ENCODE measurements around the gene POLR3E.
"Not testable (repeated sequence)": the region's sequence is repeated elsewhere in the genome, so short reads cannot be mapped to it uniquely, and the experiment has no call there.

Gene POLR3E

GRCh38 chr16:22291860-22292318, 5.3 kb upstream of the POLR3E start:
- DNase-seq: no peak

- no peak for DNase-seq
Measured at GRCh38 chr16:22292320-22292719, 4.9 kb upstream of the POLR3E start.

DNA sequence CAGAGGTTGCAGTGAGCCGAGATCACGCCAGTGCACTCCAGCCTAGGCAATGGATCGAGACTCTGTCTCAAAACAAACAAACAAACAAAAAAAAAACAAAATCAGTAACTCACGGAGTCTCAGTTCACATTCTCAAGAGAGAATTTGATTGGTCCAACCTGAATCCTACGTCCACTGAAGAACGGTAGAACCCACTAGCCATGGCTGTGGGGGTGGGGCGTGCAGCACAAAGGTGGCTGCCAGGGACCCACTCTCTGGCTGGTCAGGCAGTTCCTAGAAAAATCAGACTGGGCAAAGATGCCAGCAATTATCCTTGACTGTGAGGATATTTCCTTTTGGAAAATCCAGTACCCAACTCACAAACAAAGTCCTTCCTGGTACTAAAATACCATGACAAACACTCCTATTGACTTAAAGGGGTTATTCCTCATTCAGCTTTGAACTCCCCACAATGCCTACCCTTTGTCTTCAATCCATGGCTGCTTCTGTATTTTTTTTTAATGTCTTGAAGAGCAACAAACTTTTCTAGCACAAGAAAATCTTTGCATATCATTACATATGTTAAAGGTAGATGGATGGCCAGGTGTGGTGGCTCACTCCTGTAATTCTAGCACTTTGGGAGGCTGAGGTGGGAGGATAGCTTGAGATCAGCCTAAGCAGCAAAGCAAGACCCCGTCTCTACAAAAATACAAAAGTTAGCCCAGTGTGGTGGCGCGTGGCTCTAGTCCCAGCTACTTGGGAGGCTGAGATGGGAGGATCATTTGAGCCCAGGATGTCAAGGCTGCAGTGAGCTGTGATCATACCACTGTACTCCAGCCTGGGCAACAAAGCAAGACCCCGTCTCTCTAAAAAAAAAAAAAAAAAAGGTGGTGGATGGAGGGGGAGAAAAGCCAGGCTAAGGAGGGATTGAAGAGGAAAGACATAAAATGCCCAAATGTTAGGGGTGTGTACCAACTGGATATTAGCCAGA, 3.8 kb upstream of the POLR3E start:
- no peak for DNase-seq

DNA sequence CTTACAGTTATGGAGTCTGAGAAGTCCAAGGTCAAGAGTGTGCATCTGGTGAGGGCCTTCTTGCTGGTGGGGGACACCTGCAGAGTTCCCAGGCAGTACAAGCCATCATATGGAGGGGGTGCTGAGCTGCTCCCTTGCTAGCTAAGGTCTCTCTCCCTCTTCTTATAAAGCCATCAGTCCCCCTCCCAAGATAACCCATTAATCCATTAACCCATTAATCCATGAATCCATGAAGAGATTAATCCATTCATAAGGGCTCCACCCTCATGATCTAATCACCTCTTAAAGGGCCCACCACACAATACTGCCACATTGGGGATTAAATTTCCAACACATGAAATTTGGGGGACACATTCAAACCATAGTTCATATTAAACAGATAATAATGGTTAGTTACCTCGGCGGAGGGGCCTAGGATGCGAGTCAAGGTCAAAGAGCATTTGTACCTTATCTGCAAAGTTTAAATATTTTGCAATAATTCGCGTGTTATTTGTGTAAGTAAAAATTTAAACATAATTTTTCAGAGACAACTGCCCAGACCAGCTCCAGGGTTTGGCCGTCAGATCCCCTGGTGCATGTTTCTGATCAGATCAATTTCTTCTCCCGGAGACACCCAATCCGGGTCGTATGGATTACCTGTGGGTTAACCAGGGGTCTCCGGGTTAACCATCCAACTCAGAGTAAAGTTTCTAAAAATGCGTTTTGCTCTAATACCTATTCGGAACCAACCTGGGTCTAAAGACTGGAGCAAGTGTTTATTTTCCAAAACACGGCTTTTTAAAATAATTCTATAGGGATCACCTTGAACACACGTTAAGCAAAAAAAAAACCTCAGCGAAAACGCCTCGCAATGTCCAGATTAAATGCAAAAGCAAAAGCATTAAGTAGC, 740 bp upstream of the POLR3E start:
- peak in 1 of 51 donors; percentile 29 for DNase-seq

DNA sequence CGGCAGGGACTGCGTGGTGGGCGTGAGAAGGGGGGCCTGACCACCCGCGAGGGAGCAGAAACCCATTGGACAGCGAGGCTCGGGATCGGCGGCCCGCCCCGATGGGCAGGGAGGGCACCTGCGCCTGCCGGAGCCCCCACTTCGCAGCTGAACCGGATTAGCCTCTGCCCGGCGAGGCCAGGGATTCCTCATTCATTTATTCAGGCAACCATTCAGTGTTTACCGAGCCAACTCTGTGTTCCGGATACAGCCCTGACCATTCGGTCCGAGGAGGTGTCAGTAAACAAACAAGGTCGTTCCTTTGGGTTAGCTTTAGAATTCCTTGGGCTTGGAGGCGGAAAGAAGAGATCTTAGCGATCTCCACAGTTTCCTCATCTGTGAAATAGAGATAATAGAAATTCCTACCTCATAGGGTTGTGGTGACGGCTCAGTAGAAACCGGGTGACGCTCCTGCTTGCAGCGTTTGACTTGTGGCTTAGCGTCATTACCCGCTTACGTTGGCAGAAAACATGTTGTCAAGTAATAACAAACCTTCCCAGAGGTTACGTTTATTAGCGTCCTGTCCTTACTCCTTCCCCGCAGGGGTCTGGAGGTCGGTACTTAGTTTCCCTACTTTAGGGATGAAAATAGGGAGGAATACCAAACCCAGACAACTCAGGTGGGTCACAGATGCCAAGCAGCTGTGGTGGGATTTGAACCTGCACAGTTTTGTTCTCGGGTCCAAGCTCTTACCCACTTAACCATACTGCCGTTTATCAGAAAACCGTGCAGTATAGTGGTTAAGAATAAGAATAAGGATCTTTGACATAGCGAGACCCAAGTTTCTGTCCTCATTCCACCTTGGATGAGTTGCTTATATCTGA, 893 bp downstream of the POLR3E start:
- DNase-seq: peak in 43 of 51 donors; percentile 7 to 81 (median 41)

DNA sequence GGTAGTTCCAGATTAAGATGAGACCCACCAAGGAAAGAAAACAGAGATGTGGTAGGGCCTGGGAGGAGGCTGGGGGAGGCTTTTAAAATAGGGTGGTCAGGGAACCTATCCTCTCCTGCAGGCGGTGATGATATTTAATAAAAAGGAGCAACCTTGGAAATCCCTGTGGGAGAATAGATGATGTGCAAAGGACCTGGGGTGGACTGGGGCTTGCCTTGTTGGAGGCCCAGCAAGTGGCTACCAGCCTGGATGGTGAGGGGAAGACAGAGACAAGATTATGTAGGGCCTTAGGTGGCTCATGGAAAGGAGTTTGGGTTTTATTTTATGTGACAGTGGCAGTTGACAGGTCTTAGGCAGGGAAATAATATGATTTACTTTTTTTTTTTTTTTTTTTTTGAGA, 1.8 kb downstream of the POLR3E start:
- no peak for DNase-seq

DNA sequence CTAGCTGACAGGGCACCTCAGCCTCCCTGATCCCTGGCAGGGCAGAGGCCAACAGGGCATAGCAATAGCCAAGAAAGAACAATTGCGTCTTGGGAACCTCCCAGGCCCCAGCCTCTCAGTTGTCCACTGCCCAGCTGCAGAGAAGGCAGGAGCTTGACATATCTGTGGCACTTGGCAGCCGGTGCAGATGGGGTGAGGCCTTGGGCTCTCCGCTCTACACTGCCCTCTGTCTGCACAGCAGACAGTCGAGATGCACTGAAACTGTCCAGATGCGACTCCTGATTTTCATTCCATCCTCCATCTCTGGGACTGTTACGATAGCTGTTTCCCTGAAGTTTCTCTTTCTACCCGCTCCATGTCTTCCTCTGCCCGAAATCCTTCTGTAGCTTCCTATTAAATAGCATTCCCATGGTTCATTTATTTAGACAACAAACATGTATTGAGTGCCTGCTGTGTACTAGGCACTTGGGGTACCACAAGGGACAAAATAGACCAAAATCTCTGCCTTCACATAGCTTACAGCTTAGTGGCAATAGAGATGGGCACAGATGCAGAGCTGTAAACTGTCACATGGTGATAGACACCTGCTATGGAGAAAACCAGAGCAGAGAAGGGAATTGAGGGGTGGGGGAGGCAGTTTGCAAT, 3.3 kb downstream of the POLR3E start:
- peak in 45 of 51 donors; percentile 1 to 85 (median 52) for DNase-seq

DNA sequence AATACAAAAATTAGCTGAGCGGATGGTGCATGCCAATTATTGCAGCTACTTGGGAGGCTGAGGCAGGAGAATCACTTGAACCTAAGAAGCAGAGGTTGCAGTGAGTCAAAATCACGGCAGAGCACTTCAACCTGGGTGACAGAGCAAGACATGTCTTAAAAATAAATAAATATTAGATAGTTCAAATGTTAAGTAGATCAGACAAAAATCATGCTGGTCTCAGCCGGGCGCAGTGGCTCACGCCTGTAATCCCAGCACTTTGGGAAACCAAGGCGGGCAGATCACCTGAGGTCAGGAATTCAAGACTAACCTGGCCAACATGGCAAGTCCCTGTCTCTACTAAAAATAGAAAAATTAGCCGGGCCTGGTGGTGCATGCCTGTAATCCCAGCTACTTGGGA, 4.2 kb downstream of the POLR3E start:
- not testable (repeated sequence) for DNase-seq

- no peak for DNase-seq
Measured at GRCh38 chr16:22302776-22303363, 5.7 kb downstream of the POLR3E start.

DNA sequence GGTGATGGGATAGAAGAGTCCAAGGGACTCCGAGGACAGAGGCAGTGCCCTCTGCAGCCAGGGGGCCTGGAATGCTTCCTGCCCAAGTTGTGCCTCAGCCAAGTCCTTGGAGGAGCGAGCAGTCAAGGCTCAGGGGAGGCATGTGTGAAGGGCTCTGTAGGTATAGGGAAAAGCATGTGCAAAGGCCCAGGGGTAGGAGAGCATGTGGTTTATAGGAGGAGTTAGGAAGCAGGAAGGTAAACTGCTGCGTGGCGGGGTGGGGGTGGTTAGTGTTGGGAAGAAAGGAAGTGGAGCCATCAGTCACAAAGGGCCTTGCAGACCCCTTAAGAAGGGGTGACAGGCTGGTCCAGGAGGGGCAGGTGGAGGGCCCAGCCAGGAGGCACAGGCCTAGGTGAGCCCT, 7.2 kb downstream of the POLR3E start:
- DNase-seq: no peak

DNA sequence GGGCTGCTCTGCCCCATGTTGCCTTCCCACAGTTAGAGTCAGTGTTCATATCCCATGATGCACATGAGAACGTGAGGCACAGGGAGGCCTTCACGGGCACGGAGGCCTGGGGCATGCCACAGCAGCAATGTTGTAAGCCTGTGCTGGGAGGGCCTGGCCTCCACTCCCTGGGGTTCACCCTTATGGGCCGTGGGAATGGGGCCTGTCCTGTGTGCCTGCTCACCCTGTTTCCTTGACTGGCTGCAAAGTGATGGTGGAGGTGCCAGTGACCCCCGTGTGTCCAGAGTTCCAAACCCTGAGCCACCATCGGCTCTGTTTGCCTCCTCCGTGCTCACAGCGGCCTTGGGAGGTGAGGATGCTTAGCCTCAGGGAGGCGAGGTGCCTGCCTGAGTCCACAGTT, 9.6 kb downstream of the POLR3E start:
- no peak for DNase-seq

GRCh38 chr16:22307838-22308237, 10.6 kb downstream of the POLR3E start:
- no peak for DNase-seq

GRCh38 chr16:22308824-22309520, 11.8 kb downstream of the POLR3E start:
- no peak for DNase-seq

DNA sequence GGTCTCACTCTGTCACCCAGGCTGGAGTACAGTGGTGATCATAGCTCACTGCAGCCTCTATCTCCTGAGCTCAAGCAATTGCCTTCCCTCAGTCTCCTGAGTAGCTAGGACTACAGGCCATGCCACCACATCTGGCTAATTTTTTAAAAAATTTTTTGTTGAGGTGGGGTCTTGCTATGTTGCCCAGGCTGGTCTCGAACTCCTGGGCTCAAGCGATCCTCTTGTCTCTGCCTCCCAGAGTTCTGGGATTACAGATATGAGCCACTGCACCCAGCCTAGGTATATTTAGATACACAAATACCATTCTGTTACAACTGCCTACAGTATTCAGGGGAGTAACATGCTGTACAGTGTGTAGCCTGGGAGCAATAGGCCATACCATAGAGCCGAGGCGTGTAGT, 14.3 kb downstream of the POLR3E start:
- DNase-seq: no peak

- DNase-seq: no peak
Measured at GRCh38 chr16:22312897-22313781, 15.9 kb downstream of the POLR3E start.

DNA sequence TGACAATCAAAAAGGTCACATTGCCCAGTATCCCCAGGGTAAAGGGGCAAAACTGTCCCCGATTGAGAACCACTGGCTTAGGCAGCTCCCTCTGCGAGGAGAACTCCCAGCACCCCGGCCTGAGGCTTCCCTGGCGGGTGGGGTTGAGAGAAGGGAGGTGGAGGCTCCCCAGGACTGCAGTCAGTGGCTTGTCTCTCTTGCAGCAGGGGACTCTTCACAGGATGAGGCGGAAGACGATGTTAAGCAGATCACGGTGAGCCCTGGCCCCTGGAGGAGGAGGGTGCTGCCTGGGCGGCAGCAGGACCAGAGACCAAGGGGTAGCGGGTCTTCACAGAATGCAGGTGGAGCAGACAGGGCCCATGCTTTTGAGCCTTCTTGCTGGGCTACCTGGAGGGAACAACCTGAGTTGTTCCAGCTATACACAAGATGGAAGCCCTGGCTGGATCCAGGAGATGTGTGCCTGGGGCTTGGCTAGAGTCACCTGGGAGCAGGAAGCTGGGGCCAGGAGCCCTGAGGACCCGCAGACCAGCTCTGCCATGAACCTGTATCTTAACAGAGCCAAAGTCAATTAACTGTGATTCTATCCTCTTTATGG, 16.8 kb downstream of the POLR3E start:
- no peak for DNase-seq

GRCh38 chr16:22314661-22315626, 17.7 kb downstream of the POLR3E start:
- DNase-seq: no peak
